GM19324 (cell line): ENCODE measurements around the gene AXIN2.
"Not testable (repeated sequence)": the region's sequence is repeated elsewhere in the genome, so short reads cannot be mapped to it uniquely, and the experiment has no call there.

Experiments used
- ATAC-seq: cut with Tn5 transposase; IDR thresholded peaks from one replicate; pipeline ENCODE4 v1.9.1; 2021; ENCODE audit warnings: mild to moderate bottlenecking, moderate library complexity; ENCODE audit not compliant: unreplicated experiment, low FRiP score

AXIN2 gene

DNA sequence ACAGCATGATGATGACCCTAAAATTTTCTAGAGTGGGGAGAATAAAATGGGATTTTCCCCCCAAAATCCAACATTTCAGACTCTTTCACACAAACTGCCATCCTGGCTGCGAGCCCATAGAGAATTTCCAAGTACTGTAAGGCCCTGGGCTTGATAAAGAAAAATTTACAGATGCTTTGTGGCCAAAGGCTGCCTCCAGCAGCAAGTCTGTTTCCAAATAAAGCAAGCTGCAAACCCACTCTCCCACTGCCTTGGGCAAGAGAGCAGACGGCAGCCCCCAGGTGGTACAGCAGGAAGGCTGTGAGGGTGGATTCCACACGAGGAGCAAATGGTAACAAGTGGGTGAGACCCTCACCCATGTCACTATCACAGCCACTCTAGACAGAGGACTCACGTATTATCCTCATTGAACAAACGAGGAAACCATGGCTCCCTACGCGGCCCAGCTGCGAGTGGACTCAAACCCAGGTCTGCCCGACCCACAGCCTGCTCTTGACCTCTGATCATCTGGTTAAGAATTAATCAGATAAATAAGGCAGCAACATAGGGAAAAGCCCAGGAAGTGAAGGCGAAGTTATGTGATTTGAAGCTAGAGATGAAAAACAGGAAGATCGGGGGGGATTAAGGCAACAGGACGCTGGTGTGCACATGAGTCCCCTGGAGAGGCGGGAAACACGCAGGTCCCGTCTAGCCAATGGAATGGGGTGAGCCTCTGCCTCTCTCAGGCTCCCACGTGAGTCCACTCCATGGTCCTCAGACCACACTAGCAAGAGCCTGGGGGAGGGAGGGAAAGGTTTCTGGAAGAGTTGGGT, 37.4 kb downstream of the AXIN2 start:
- no peak for ATAC-seq

DNA sequence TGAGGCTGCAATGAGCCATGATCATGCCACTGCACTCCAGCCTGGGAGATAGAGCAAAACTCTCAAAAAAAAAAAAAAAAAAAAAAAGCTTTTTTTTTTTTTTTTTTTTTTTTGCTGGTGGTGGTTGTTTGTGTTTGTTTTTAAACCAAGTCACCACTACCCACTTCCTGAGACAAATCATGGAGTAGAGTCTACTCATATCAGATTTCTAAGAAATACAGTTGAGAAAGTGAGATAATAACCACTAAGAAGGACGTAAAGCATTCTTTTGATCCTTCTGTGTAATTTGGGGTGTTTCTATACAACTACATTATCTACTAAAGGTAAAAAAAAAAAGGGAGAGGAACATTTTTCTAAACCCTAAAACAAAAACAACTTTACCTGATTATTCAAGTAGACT, 38.0 kb downstream of the AXIN2 start:
- no peak for ATAC-seq

DNA sequence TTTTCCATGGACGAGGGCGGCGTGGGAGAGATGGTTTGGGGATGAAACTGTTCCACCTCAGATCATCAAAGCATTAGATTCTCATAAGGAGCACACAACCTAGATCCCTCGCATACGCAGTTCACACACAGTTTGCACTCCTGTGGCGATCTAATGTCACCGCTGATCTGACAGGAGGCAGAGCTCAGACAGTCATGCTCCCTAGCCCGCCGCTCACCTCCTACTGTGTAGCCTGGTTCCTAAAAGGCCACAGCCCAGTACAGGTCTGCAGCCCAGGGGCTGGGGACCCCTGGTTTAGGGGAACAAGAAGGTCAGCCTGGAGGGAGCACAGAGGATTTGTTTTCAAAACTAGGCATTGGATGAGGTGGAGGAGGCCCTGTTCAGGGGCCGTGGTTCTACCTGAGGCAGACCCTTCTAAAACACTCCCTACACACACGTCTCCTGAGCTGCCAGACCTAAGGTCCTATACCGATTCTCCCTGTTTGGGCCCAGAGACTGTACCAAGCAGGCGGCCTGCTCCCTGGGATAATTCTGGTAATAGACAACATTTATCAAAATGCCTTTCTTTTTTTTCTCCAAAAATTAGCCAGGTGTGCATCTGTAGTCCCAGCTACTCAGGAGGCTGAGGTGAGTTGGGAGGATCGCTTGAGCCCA, 38.6 kb downstream of the AXIN2 start:
- ATAC-seq: no peak

DNA sequence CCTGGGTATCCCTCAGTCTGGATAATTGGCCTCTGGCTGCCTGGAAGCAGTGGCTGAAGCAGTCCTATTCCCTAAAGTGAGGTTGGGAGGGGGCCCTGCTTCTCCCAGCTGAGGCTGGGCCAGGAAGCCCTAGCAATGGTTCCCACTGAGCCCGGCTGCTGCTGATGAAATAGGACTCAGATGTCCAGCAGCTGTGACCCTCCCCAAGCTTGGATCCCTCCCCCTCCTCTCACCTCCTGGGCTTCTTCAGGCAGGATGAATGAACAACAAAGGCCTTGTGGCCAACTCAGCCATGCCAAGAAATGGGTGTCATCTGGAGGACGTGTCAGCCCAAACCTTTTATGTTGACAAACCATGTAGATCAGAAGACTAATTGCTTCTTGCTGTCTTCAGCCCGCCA, 42.0 kb downstream of the AXIN2 start:
- no peak for ATAC-seq

DNA sequence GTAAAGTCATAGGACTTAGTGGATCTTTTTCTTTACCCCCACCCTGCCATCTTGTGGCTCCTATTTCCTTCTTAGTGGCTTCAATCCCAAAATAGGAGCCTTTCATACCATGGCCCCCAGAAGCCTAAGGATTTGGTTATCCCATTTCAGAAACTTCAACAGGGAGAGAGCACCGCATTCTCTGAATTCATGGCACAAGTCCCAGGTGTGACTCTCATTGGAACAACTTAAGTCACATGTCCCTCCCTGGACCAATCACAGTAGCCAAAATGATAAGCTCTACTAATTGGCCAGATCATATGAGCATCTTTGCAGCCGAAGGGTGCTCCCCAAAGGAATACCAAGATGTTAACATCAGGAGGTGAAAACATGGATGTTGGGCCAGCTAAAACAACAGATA, 43.2 kb downstream of the AXIN2 start:
- no peak for ATAC-seq

DNA sequence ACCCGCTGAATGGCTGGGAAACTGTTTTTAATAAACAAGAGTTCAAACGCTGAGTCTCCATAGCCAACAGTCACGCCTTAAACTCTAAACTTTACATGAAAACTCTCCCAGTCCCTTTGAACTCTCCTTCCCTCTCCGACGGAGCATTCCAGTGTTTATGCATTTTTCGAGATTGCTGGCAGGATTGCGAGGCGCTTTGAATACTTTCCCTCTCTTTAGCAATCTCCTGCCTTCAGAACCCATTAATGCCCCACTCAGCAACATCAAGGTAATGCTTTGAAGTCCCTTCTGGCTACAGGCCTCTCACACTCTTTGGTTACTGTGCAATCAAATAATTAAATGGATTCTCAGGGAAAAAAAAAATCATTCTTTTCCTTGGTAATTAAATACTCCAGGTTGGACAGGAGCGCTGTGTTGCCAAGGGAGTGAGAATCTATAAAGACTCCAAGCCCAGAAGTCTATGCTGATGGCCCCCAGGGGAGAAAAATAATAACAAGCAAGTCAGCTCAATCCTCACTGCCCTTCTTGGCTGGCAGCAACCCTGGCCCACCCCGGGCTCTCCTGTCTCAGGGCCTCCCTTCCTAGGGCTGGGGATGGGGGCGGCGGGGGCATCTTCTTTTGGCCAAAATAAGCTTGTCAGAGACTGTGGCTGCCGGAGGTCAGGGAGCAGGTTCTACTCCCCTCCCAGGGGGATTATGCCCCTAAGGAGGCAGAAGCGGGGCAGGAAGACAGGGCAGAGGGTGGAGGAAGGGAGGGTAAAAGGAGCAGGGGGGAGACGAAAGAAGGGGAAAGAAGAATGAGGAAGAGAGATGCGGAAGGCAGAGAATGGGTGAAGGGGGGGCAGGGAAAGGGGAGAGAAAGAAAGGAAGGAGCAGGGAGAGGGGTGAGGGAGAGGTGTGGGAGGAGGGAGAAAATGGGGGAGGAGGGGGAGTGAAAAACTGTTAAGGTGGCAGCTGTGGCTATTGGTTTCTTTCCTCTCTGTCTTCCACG, 45.2 kb downstream of the AXIN2 start:
- ATAC-seq: no peak

DNA sequence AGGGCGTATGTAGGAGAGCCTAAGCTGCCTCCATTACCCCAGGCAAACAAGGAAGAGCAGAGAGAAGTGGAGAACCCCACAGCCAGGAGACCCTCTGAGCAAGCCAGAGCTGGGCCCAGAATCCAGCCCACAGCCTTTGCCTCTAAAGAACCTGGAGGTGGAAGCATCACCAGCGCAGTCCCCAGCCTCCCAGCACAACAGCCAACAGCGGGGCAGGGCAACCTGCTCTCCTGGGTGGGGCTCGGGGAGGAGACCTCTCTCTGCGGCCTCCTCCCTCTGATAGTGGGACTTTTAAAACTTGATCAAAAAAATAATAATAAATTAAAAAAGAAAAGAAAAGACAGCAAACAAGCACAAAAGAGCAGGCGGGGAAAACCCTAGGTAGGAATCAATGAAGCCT, 45.9 kb downstream of the AXIN2 start:
- no peak for ATAC-seq

DNA sequence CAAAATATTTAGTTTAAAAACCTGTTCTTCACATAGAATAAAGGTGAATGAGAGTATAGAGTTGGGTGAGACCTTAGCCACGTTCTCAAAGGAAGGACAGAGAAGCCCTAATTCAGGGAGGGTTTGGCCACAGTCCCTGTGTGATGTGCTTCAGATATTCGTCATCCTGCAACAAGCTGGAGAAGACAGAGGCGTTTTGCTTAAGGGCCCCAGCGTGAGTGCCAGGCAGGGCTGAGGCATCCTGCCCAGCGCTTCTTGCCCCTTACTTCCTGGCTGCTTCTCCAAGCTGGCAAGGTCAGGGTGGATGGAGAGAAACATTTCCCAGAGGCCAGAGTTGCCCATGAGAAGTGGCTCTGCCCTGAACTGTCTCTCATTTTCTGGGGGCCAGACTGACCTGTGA, 46.9 kb downstream of the AXIN2 start:
- no peak for ATAC-seq

DNA sequence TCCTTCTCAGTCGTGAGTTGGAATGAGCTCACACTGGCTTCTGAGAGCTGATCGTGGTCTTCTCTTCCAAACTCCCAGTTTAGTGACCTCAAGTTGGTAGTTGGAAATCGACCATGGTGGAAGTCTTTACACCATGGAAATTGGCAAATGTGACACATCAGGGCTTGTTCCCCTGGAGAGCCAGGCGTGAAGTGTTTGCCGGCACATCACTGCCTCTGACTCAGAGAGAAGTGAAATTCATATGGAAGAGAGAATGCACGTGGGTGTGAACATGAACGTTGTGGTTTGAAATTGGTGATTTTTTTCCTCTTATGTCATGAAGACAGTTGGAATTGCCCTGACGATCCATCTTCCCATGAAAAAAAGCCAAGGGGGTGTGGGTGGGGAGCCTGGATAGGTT, 47.4 kb downstream of the AXIN2 start:
- no peak for ATAC-seq

DNA sequence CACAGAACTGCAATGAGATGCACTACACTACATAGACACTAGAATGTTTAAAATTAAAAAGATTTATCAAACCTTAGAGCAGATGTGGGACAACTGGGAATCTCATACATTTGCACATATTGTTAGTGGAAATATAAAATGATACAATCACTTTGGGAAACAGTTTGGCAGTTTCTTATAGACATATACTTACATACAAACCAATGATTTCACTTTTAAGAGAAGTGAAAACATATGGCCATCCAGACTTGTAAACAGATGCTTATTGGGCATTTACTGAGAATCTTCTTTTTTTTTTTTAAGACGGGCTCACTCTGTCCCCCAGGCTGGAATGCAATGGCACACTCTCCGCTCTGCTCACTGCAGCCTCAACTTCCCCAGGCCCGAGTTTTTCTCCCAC, 50.1 kb downstream of the AXIN2 start:
- no peak for ATAC-seq

DNA sequence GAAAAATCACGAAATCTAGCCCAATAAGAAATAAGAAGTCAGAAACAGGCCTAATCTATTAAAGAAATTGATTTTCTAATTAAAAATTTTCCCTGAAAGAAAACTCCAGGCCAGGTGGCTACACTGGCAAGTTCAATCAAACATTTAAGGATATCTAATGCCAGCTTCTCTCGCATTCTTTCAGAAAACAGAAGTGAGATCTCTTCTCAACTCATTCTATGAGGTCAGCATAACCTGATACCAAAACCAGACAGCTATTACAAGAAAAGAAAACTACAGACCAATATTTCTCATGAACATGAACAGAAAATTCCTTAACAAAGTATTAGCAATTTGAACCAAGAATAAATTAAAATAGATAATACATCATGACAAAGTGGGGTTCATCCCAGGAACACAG, 52.4 kb downstream of the AXIN2 start:
- no peak for ATAC-seq

DNA sequence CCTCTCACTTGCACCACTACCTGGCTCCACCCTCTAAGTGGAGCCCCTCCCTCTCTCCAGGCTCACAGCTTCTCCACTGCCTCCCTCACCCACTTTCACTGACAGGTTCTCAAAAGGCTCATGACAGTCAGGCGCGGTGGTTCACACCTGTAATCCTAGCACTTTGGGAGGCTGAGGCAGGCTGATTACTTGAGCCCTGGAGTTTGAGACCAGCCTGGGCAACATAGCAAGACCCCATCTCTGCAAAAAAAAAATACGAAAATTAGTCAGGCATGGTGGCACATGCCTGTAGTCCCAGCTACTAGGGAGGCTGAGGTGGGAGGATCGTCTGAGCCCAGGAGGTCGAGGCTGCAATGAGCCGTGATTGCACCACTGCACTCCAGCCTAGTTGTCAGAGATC, 56.8 kb downstream of the AXIN2 start:
- not testable (repeated sequence) for ATAC-seq

DNA sequence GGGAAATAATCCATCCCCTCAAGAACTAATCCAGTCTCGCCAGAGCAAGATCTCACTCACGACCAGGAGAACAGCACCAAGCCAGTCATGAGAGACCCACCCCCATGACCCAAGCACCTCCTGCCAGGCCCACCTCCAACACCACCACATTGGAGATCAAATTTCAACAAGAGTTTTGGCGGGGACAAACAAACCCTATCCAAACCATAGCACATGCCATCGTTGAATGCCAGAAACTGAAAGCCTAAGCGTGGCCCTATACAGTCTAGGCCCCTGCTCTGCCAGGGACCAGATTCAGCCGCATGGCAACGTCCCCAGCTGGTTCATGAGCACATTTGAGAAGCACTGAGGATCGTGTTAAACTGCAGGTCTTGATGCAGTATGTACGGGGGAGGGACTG, 57.3 kb downstream of the AXIN2 start:
- no peak for ATAC-seq

DNA sequence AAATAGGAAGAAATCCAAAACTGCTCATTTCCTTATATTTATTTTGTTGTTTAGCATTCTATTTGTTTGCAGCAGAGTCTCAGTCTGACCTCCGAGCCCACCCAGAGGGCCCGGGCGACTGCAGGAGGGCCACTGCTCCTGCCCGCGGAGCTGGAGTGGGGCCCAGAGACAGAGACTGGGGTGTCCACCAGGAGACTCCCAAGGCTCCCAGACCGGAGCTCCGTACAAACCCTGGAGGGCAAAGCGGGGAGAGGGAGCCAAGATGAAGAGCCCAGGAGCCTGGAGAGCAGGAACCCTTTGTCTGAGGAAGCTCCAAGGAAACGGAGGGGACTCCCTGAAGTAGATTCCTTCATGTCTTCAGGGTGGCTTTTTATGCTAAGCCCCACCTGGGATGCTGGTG, 57.9 kb downstream of the AXIN2 start:
- ATAC-seq: no peak

DNA sequence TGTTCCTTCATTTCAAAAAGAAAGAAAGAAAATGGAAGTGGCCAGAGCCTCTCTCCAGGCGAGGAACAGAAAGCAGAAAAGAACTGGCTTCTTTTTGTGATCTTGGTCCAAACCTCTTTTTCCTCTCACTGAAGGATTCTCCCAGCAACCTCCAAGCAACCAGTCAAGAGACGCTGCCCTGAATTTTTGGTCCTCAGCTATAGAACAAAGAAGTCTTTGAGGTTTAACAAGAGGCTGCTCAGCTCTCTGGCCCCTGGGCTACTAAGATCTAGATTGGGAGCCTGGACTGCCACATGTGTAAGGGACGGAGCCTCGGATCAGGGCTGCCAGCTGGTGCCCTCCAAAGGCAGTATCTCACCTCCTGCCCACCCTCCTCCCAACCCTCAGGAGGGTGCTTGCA, 62.6 kb downstream of the AXIN2 start:
- no peak for ATAC-seq

DNA sequence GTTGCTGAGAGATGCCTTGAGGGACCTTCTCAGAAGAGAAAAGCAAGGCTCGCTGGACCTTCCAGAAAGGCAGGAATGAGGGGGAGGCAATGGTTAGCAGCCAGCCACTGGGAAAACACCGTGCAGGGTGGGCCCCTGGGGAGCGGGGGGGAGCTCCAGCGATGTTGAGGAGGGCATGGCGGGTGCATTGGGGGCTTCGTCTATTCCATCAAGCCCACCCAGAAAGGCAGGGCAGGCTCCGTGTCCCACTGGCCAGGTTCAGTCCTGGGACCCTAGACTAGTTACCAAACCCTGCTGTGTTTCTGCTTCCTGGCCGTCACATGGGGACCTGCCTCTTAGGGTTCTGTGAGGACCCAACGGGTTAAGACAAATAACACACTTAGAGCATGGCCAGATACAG, 64.6 kb downstream of the AXIN2 start:
- no peak for ATAC-seq

DNA sequence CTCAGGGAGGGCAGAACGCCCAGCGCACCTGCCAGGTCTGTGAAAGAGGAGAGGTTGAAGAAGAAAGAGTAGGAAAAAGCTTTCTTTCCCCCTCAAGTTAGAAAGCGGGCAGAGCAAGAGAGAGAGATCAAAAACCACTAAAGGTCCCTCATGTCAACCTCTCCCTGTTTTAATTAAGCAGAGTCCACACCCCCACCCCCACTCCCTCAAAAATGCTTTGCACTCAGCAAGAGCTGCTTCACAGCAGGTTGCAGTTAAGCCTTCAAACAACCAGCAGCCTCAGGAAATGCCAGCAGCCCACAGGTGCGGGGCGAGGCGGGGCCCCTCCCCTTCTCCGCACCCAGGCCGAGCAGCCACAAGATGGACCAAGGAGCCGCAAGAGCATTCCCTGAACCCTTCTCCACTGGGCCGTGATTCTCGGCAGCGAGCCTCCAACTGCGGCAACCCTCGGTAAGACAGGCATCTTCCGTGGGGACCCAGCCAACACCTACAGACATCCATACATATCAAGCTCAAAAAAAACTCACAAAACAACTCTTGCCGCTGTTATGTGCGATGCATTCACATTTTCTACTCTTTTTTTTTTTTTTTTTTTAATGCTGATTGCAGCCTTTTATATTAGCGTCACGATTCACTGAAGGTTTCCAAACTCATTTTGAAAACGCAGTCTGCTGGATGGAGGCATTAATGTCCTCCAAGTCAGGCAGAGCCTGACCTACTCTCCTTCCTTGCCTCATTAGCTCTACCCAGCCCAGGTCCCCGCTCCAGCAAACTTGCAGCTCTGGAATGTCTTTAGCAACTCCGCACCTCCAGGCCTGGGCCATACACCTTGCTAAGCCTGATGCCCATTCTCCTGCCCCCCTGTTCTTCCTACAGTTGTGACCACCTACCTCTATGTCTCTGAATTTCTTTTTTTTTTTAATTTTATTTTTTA, 66.1 kb downstream of the AXIN2 start:
- no peak for ATAC-seq

DNA sequence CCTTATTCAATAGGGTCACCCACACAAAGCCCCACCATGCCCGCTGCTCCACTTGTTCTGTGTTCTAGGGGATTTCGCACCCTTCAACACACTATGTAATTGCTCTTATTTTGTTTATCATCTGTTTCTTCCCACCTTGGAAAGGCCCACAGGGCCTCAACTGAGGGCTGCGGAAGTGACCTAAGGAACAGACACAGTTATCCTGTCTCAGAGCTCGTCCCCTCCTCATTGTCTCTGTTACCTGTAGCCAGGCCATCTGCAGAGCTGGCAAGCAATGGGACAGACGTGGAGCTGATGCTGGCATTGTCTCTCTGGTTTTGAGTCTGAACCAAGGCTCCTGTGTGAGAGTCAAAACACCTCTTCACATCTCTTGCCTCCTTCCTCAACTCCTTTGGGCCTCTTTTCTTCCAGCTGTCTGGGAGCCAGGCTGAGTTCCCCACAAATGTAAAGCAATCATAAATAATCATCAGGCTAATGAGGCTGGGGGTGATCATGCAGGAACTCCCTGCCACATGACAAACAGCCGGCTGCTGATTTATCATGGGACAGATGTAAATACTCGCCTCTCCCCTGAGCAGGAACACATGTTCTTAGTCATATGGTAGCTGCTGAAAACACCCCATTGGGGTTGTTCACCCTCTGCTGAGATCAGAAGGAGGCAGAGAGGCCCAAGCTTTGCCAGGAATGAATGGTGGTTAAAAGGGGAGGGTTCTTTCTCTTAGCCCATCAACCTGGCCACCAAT, 71.9 kb downstream of the AXIN2 start:
- no peak for ATAC-seq

DNA sequence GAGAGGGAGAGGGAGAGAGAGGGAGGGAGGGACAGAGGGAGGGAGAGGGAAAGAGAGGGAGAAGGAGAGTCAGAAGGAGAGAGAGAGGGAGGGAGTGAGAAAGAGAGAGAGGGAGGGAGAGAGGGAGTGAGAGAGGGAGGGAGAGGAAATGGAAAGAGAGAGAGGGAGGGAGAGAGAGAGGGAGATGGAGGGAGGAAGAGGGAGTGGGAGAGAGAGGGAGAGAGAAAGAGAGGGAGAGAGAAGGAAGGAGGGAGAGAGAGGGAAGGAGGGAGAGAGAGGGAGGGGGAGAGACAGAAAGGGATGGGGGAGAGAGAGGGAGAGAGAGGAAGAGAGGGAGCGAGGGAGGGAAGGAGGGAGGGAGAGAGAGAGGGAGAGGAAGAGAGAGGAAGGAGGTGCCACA, 72.8 kb downstream of the AXIN2 start:
- ATAC-seq: no peak
